ENCODE results near the gene KLHL29. TPM values are rescaled to one million over a fixed set of nuclear protein-coding genes. Genes with fewer than 3 reads are reported as not detected.

The KLHL29 gene
- total and polyA plus RNA-seq, 8 donors: 1.8 to 10.5 (median 2.8) TPM

DNA sequence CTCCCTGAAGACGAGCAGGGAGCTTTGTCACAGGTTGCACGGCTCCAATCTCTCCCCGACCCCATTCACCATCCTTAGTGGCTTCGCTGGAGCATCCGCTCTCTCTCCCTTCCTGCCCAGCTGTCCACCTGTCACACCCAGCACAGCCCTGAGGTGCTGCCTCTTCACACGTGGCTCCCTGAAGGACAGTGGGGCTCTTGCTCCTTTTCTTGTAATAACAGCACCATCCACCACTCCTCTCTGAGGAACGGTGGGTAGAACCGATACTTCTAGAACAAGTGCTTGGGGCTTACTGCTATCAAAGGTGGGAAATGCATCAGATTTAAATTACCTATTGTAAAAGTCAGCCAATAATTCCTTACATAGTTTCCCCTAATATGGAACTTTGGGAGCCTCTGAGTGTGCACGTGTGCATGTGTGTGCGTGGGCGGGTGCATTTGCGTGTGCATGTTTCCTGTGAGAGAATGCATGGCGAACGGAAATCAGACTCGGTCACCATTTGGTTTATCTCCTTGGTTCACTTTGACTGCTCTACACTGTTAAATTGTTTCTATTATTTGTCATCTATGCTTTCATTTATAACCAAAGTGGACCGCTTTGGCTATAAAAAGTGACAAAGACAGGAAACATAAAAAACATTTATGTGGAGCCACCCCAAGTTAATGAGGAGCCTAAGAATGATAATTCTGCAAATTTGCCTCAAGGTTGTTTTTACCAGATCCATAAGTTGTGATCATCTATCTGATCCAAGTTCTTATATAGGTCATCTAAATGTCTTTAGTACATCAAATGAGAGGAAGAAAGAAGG lies 39.1 kb downstream of the KLHL29 start:
- no peak overlapping the region for H3K4me3 ChIP-seq
- ATAC-seq (no peak), DNase-seq (peak in 2 of 4 donors; percentile 15 to 30)
- no peaks in the 10 kb centered on the region for H3K9me3 ChIP-seq
- TF ChIP-seq, protein P1, sequence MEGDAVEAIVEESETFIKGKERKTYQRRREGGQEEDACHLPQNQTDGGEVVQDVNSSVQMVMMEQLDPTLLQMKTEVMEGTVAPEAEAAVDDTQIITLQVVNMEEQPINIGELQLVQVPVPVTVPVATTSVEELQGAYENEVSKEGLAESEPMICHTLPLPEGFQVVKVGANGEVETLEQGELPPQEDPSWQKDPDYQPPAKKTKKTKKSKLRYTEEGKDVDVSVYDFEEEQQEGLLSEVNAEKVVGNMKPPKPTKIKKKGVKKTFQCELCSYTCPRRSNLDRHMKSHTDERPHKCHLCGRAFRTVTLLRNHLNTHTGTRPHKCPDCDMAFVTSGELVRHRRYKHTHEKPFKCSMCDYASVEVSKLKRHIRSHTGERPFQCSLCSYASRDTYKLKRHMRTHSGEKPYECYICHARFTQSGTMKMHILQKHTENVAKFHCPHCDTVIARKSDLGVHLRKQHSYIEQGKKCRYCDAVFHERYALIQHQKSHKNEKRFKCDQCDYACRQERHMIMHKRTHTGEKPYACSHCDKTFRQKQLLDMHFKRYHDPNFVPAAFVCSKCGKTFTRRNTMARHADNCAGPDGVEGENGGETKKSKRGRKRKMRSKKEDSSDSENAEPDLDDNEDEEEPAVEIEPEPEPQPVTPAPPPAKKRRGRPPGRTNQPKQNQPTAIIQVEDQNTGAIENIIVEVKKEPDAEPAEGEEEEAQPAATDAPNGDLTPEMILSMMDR (IDR thresholded peaks at IDR 0.05): no peak
- H3K27me3 ChIP-seq: no peaks in the 10 kb centered on the region
- intact Hi-C loops (cut with DNase I): no loop called here
- H3K27ac ChIP-seq: no peak overlapping the region
- H3K36me3 ChIP-seq: no peaks in the 10 kb centered on the region
- H3K4me1 ChIP-seq: peaks cover 0 to 5% of the 10 kb centered on the region in 2 donors

DNA sequence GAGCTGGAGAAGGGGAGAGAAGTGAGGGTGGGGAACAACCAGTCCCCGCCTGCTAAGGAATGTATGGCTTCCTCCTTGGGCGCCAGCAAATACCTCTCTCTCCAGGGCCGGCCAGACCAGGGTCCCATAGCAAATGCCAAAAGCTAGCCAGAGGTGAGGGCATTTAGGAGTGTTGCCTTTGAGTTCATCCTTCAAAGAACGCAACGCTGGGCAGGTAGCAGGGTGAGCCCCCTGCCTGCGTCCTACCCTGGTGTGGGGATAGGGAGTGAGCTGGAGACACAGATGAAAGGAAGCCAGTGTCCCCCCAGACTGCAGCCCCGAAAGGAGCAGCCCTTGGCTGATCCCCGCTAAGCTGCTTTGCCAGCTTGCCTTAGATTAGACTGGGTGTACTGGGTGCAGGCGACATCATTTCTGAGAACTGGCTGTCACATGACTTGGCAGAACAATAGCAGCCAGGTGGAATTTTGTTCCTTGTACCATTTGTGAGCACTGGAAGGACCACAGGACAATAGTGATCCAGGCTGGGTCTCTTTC lies 40.4 kb downstream of the KLHL29 start:
- Histone ChIP-seq H3K4me1 (peaks cover 0 to 5% of the 10 kb centered on the region in 2 donors), H3K4me3 (no peak overlapping the region), H3K9me3 (no peaks in the 10 kb centered on the region), H3K27ac (no peak overlapping the region), H3K27me3 (no peaks in the 10 kb centered on the region), H3K36me3 (no peaks in the 10 kb centered on the region)
- intact Hi-C loops (cut with DNase I): no loop called here
- ATAC-seq (peak; percentile 31), DNase-seq (no peak)
- TF ChIP-seq, protein P1 (IDR thresholded peaks at IDR 0.05): no peak

DNA sequence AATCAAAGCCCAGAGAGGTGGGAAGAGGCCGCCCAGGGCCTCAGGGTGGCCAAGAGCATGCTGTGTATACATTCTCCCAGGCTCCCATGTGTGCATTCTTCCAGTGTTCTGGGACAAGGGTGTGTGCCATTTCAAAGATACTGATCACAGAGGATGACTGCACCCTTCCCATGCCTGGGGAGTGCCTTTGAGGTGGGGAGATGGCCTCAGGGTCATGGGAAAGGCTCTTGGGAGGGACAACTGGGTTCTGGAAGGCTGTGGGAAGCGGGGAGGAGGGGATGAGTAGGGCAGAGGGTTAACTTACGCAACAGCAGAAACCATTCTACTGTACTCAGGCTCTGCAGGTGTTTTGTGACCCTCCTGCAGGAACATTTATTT lies 40.9 kb downstream of the KLHL29 start:
- Histone ChIP-seq H3K9me3 (no peaks in the 10 kb centered on the region), H3K4me1 (peaks cover 0 to 5% of the 10 kb centered on the region in 2 donors), H3K36me3 (no peaks in the 10 kb centered on the region), H3K27me3 (no peaks in the 10 kb centered on the region), H3K4me3 (no peak overlapping the region), H3K27ac (no peak overlapping the region)
- TF ChIP-seq, protein P1 (IDR thresholded peaks at IDR 0.05): no peak
- ATAC-seq (peak; percentile 14), DNase-seq (no peak)
- intact Hi-C loops (cut with DNase I): no loop called here

DNA sequence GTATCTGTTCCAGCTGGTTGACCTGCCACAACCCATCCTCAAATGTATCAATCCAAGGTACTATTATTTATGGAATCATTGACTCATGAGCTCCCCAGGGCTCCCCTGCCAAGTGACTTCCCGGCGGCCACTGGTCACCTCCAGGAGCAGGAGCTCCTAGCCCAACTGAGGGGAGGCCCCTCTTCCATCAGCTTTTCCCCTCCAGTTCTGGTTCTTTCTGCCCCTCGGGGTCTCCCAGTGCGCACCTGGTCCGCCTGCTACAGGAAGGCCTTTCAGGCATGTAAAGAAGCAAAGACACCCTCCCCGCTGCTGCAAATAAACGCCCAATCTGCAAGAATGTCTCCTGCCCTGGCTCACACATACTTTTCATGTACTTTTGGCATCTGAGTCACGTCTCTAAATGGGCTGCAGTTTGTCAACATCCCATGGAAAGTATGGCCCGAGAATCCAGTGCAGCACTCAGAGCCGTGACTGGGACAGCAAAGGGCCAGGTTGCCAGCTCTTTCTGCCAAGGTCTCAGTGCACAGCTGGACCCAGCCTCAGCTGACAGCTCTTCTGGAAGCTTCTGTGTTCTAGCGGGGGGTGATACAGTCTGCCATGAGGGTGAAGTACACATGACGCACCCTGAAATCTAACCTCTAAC lies 41.4 kb downstream of the KLHL29 start:
- intact Hi-C loops (cut with DNase I): no loop called here
- Histone ChIP-seq H3K36me3 (no peaks in the 10 kb centered on the region), H3K27me3 (no peaks in the 10 kb centered on the region), H3K4me3 (no peak overlapping the region), H3K9me3 (no peaks in the 10 kb centered on the region), H3K4me1 (peaks cover 0 to 5% of the 10 kb centered on the region in 2 donors), H3K27ac (no peak overlapping the region)
- ATAC-seq: peak; percentile 65
- peak in 1 of 4 donors; percentile 27 for DNase-seq
- TF ChIP-seq, protein P1 (IDR thresholded peaks at IDR 0.05): no peak

DNA sequence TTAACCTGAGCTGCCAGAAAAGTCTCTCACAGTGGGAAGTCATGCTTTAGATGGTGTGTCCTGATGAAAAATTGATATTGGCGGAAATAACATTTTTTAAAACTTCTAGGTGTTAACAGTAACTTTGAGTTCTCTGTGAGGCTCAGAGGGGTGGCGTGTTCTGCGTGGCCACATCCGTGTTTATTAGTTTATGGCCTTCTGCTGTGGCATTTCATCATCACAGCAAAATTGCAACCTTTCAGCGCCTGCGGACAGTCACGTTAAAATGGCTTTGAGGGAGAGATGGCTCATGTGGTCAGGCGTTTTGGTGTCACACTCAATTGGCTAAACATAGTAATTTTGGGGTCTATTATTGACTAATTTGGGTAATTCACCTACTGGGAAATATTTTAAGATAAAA lies 42.4 kb downstream of the KLHL29 start:
- DNase-seq (no peak), ATAC-seq (no peak)
- no peaks in the 10 kb centered on the region for H3K27me3 ChIP-seq
- H3K36me3 ChIP-seq: no peaks in the 10 kb centered on the region
- intact Hi-C loops (cut with DNase I): no loop called here
- H3K4me3 ChIP-seq: no peak overlapping the region
- no peak overlapping the region for H3K27ac ChIP-seq
- H3K9me3 ChIP-seq: no peaks in the 10 kb centered on the region
- TF ChIP-seq, protein P1 (IDR thresholded peaks at IDR 0.05): no peak
- peaks cover 0 to 5% of the 10 kb centered on the region in 2 donors for H3K4me1 ChIP-seq
